Transverse colon (tissue), 4 donors: ENCODE data around the gene NTN3. TPM values are rescaled to one million over a fixed set of nuclear protein-coding genes. Genes with fewer than 3 reads are reported as not detected.

Experiments
- DNase-seq: peaks from one replicate; pipeline ENCODE4 v3.0.0-alpha.2; 2019
- H3K27ac ChIP-seq, 4 donors: fragments of 200-600 bp; sonication (generic); 2 replicates each; pipeline ENCODE4 v1.5.1; 2016 to 2018; ENCODE audit warnings: inconsistent platforms in 4 of 4
- H3K27me3 ChIP-seq: fragments of 200-600 bp; sonication (generic); 2 replicates; pipeline ENCODE4 v1.5.1; 2017; ENCODE audit warnings: inconsistent platforms
- H3K36me3 ChIP-seq, 4 donors: fragments of 200-600 bp; sonication (generic); 2 replicates each; pipeline ENCODE4 v1.5.1; 2017 to 2019; ENCODE audit warnings: inconsistent platforms in 4 of 4
- H3K4me1 ChIP-seq, 4 donors: fragments of 200-600 bp; sonication (generic); 2 replicates each; pipeline ENCODE4 v1.5.1; 2017 to 2020; ENCODE audit warnings: inconsistent platforms in 4 of 4
- H3K4me3 ChIP-seq, 4 donors: fragments of 200-600 bp; sonication (generic); 1 replicate in 1 of 4; 2 replicates in 3 of 4; pipeline versions ENCODE4 v1.5.1 to v1.6.1; 2017 to 2019; ENCODE audit warnings: inconsistent platforms in 4 of 4
- H3K9me3 ChIP-seq, 2 donors: fragments of 200-600 bp; sonication (generic); 2 replicates each; pipeline ENCODE4 v1.5.1; 2017 to 2019; ENCODE audit warnings: inconsistent platforms in 2 of 2
- EP300 ChIP-seq: sonication (generic); formaldehyde crosslinking; IDR thresholded peaks from one replicate; pipeline ENCODE4 v1.6.1; 2017; ENCODE audit warnings: antibody characterized with exemption, low read depth
- POLR2A ChIP-seq: fragments of 450-650 bp; IDR thresholded peaks from one replicate; pipeline ENCODE4 v1.6.1; 2016; ENCODE audit warnings: antibody characterized with exemption, mild to moderate bottlenecking, moderate library complexity
- POLR2AphosphoS5 ChIP-seq, 3 donors: sonication (generic); formaldehyde crosslinking; IDR thresholded peaks; one replicate each; pipeline ENCODE4 v1.6.1; 2016; ENCODE audit warnings: antibody characterized with exemption in 3 of 3
- WGBS, 2 donors: methylation state at CpG; one replicate each; pipeline ENCODE4 v1.1.5; 2018; ENCODE audit warnings: low coverage in 1 of 2; 5-methylcytosine and 5-hydroxymethylcytosine counted together
- in situ Hi-C, 4 donors: fragments of 200-750 bp; cut with MboI; loops; one replicate each; pipeline versions ENCODE4 v1.15.0 to v1.15.1; 2017; ENCODE audit warnings: low sequenced_read_pairs in 3 of 4, low pct_ligation_motif_present in 1 of 4, low pct_unique_long_range_greater_than_20kb in 1 of 4
- intact Hi-C: fragments of 100-400 bp; cut with DNase I; formaldehyde crosslinking; loops from one replicate; pipeline ENCODE4 v1.15.1; 2023; ENCODE audit warnings: low total_unique reads
- total RNA-seq, 4 donors: library from RNA; depleted of rRNA; stranded (reverse); fragments of >200 nt; gene quantifications; one replicate each; pipeline ENCODE4 v1.1.0, GENCODE V29; 2016
- TF ChIP-seq, protein P1 (sequence below), 5 experiments: fragments of 200-600 bp in 3 of 5; fragments of 450-650 bp in 2 of 5; sonication (generic) in 3 of 5; IDR thresholded peaks; 1 replicate in 2 of 5; 2 replicates in 3 of 5; pipeline ENCODE4 v1.5.1; 2016 to 2017; ENCODE audit warnings: antibody characterized with exemption in 5 of 5, inconsistent platforms in 3 of 5, mild to moderate bottlenecking in 2 of 5, moderate library complexity in 1 of 5

The NTN3 gene
- total RNA-seq, 4 donors from 2014 or later, result not detected

DNA sequence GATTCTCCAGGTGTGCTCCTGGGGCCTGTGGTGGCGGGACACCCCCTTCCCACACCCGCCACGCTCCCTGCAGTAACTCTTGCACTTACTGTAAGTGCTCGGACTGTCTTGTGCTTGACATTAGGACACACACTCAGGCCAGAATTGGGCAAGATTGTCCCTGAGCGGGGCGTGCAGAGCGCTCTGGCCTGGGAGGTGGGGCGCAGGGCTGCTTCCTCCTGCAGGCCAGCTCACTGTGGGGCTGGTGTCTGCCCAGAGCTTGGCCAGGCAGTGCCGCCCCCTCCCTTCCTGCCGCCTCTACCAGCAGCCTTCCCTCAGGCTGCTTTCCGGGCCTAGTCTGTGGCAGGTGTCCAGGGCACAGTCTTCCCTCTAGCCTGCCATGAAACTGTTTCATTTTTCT, 36.6 kb downstream of the NTN3 start:
- Histone ChIP-seq H3K9me3 (no peaks in the 10 kb centered on the region), H3K27me3 (no peaks in the 10 kb centered on the region), H3K4me3 (no peak overlapping the region), H3K36me3 (no peaks in the 10 kb centered on the region), H3K4me1 (peaks cover 0 to 13% (median under 1%) of the 10 kb centered on the region in 4 donors), H3K27ac (peak overlapping the region; percentile 31 to 72 (median 60))
- TF ChIP-seq, protein P1, sequence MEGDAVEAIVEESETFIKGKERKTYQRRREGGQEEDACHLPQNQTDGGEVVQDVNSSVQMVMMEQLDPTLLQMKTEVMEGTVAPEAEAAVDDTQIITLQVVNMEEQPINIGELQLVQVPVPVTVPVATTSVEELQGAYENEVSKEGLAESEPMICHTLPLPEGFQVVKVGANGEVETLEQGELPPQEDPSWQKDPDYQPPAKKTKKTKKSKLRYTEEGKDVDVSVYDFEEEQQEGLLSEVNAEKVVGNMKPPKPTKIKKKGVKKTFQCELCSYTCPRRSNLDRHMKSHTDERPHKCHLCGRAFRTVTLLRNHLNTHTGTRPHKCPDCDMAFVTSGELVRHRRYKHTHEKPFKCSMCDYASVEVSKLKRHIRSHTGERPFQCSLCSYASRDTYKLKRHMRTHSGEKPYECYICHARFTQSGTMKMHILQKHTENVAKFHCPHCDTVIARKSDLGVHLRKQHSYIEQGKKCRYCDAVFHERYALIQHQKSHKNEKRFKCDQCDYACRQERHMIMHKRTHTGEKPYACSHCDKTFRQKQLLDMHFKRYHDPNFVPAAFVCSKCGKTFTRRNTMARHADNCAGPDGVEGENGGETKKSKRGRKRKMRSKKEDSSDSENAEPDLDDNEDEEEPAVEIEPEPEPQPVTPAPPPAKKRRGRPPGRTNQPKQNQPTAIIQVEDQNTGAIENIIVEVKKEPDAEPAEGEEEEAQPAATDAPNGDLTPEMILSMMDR (IDR thresholded peaks at IDR 0.05), result no peak
- TF ChIP-seq EP300 (no peak), POLR2A (no peak), POLR2AphosphoS5 (IDR thresholded peaks at IDR 0.05) (no peak)
- DNase-seq, result peak; percentile 44
- 87% methylated on average over 11 of the region's 11 CpGs; no CpG with 5 or more reads in 1 of the 2 donors for WGBS, 2 donors
- in situ Hi-C loops (no loop called here), intact Hi-C loops (no loop called here)

DNA sequence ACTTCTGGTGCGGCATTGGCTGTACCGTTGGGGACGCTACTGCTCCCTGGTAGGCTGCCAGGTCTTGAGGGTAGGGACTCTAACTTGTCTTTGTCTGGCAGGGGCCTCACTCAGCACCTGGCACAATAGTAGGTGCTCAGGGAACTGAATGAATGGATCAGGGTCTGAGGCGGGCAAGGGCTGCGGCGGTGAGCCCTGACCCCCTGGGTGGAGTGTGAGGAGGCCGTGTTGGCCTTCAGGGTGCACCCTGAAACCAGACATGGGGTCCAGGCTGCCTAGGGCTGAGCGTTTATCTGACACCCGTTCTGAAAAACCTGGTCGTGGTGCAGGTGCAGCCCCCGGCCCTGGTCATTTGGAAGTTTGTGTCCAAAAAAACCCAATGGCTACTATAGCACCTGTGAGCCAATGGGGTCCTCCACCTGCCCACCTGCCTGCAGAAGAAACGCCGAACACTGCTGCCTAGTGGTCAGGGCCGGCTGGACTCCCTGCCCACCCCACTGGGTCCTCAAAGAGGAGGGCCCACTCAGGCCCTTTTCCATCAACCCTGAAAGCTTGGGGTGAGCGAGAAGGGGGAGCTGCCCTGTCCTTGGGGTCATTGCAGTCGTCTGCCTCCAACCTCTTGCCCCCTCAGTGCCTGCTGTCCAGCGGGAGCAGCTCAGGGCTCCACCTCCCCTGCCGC, 37.8 kb downstream of the NTN3 start:
- 91 to 92% methylated on average over 4 to 18 of the region's 18 CpGs for WGBS, 2 donors
- Histone ChIP-seq H3K27me3 (no peaks in the 10 kb centered on the region), H3K9me3 (no peaks in the 10 kb centered on the region), H3K27ac (no peak overlapping the region), H3K4me3 (no peak overlapping the region), H3K4me1 (peaks cover 6 to 14% (median 7%) of the 10 kb centered on the region in 4 donors), H3K36me3 (no peaks in the 10 kb centered on the region)
- in situ Hi-C loops, result no loop called here
- intact Hi-C loops, result no loop called here
- DNase-seq, result no peak
- no peak for TF ChIP-seq EP300
- TF ChIP-seq POLR2AphosphoS5 (IDR thresholded peaks at IDR 0.05), result no peak
- TF ChIP-seq POLR2A, result no peak
- TF ChIP-seq, protein P1 (IDR thresholded peaks at IDR 0.05), result no peak

DNA sequence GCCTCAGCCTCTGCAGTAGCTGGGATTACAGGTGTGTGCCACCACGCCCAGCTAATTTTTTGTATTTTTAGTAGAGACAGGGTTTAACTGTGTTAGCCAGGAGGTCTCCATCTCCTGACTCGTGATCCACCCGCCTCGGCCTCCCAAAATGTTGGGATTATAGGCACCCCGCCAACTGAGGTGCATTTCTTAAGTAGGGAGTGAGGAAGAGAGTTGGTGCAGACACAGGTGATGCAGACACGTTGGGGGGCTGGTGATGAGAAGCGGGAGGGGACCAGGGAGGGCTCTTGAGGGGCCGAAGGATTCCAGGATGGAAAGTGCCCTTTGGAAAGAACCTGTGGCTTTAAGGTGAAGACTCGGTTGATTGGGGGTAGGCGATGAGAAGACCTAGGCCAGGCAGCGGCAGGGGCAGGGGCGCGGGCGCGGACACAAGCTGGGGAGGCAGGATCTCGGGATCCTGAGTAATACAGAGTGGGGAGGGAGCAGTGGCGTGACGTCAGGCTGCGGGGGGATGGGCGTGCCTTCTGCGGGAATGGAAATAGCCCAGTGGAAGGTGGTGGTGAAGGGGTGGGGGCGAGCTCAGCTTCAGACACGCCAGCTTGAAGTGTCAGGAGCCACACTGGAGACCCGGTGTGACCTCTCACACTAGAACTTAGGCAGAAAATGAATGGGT, 40.2 kb downstream of the NTN3 start:
- peak; percentile 71 for DNase-seq
- WGBS, 2 donors, result 29 to 59% methylated on average over 16 to 24 of the region's 24 CpGs
- in situ Hi-C loops, result no loop called here
- no peaks in the 10 kb centered on the region for H3K27me3 ChIP-seq
- no peak overlapping the region for H3K4me3 ChIP-seq
- H3K9me3 ChIP-seq, result no peaks in the 10 kb centered on the region
- intact Hi-C loops, result no loop called here
- peaks cover 15 to 29% (median 21%) of the 10 kb centered on the region in 4 donors for H3K4me1 ChIP-seq
- H3K27ac ChIP-seq, result no peak overlapping the region
- TF ChIP-seq EP300, result no peak
- no peak for TF ChIP-seq POLR2AphosphoS5 (IDR thresholded peaks at IDR 0.05)
- no peak for TF ChIP-seq POLR2A
- TF ChIP-seq, protein P1 (IDR thresholded peaks at IDR 0.05), result no peak
- H3K36me3 ChIP-seq, result no peaks in the 10 kb centered on the region

DNA sequence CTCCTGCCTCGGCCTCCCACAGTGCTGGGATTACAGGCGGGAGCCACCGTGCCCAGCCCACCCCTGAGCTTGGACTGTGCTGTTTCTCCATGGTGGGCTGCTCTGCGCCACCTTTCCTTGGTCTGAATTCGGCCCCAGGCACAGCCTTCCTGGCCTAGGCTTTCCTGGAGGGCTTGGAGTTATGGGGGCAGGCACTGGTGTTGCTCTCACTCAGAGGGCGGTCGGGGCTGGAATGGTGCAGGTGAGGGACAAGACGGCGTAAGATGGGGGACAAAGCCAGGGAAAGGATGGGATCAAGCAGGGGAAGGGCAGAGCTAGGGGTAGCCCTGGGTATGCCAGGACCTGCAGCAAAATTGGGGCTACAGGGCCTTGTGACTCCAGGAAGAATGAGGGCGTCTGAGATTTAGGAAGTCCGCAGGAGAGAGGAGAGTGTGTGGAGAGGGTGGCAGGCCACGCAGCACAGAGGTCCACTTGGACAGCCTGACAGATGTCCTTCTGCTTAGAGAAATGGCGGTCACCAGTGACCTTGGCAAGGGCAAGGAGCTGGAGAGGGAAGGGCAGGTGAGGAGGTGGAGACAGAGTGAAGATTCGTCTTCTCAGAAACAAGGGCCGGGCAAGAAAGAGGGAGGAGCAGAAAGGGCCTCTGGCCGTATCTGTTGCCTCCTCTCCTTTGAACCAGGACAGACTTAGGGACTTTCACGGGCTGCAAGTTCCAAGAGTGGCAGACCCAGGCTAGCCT, 41.1 kb downstream of the NTN3 start:
- no peaks in the 10 kb centered on the region for H3K9me3 ChIP-seq
- intact Hi-C loops, result no loop called here
- TF ChIP-seq EP300, result no peak
- TF ChIP-seq, protein P1 (IDR thresholded peaks at IDR 0.05), result no peak
- TF ChIP-seq POLR2AphosphoS5 (IDR thresholded peaks at IDR 0.05), result no peak
- TF ChIP-seq POLR2A, result no peak
- WGBS, 2 donors, result 92 to 97% methylated on average over 7 to 17 of the region's 17 CpGs
- peak overlapping the region; percentile 96 to 99 (median 98) for H3K27ac ChIP-seq
- no peaks in the 10 kb centered on the region for H3K27me3 ChIP-seq
- H3K4me1 ChIP-seq, result peaks cover 24 to 38% (median 30%) of the 10 kb centered on the region in 4 donors
- in situ Hi-C loops, result no loop called here
- no peak overlapping the region for H3K4me3 ChIP-seq
- no peaks in the 10 kb centered on the region for H3K36me3 ChIP-seq
- no peak for DNase-seq
